Stimulated activated effector memory CD8-positive, alpha-beta T cell treated with anti-CD3 and anti-CD28 coated beads, Interleukin-12 subunit alpha, Interleukin-12 subunit beta, amount 100 ng/mL, for 72 hours (primary cell): ENCODE results near the gene PPP1R3C.

Experiments
- ATAC-seq: fragments of 150-1000 bp; cut with Tn5 transposase; 2 replicates; pipeline ENCODE4 v1.10.0; 2021
- DNase-seq, 2 donors: peaks; one replicate each; pipeline ENCODE4 v3.0.0; 2021 to 2022; ENCODE audit warnings: low spot score in 2 of 2
- H3K27ac Mint-ChIP-seq: one replicate; pipeline ENCODE4 v1.8.0; 2022; ENCODE audit warnings: mild to moderate bottlenecking, mixed read lengths
- H3K36me3 Mint-ChIP-seq: one replicate; pipeline ENCODE4 v1.8.0; 2022; ENCODE audit warnings: mild to moderate bottlenecking, mixed read lengths
- H3K4me1 Mint-ChIP-seq: one replicate; pipeline ENCODE4 v1.8.0; 2022; ENCODE audit warnings: mixed read lengths
- H3K4me3 Mint-ChIP-seq: one replicate; pipeline ENCODE4 v1.8.0; 2022; ENCODE audit warnings: mild to moderate bottlenecking, mixed read lengths
- H3K9me3 Mint-ChIP-seq: one replicate; pipeline ENCODE4 v1.8.0; 2022; ENCODE audit warnings: mixed read lengths

Gene PPP1R3C

DNA sequence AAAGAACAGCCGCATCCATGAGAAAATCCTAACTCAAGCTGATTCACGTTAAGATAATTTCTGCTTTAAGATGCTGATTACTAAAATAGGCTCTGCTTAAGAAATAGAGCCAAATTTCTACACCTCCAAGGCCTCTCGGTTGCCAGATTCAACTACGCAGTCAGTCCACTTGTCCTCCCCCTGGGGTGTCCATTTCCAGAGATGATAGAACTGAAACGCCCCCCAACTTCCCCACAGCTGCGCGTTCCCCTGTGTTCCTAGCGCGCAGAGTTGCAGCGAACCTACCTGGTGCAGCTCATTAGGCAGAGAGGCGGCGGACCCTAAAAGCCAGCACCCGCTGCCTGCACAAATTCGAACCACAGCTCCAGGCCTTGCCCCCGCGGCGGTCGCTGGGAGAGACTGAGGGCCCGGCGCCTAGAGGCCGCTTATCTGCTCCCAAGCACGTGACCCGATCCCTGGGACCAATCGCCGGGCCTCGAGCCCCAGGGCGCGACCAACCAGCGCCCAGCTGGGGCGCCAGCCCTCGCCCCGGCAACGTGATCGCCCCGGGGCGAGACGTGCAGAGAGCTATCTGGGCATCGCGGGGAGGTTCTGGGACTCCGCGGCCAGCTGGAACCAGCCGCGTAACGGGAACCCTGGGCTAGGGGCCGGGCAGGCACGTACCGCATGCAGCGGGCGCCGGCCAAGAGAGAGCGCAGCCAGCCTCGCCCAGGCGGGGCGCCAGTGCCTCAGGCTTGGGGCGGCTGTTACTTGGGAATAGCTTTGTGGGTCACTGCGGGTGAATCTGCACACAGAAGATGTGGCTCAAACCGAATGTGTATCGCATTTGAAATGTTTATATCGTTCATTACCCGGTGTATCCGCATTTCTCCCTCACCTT lies at the start of gene PPP1R3C:
PPP1R3C (minus strand) TSS at position 401 of the 880 bp plus-strand sequence; CDS start at position 299, 102 bp downstream.
- Mint-ChIP-seq H3K4me3 (peak within 1 kb of the TSS; percentile 61), H3K9me3 (no peaks in the 10 kb centered on the region), H3K27ac (no peak within 1 kb of the TSS), H3K4me1 (no peaks in the 10 kb centered on the region), H3K36me3 (no peaks in the 10 kb centered on the region)
- DNase-seq (peak; percentile 19 to 60), ATAC-seq (peak; percentile 85)

DNA sequence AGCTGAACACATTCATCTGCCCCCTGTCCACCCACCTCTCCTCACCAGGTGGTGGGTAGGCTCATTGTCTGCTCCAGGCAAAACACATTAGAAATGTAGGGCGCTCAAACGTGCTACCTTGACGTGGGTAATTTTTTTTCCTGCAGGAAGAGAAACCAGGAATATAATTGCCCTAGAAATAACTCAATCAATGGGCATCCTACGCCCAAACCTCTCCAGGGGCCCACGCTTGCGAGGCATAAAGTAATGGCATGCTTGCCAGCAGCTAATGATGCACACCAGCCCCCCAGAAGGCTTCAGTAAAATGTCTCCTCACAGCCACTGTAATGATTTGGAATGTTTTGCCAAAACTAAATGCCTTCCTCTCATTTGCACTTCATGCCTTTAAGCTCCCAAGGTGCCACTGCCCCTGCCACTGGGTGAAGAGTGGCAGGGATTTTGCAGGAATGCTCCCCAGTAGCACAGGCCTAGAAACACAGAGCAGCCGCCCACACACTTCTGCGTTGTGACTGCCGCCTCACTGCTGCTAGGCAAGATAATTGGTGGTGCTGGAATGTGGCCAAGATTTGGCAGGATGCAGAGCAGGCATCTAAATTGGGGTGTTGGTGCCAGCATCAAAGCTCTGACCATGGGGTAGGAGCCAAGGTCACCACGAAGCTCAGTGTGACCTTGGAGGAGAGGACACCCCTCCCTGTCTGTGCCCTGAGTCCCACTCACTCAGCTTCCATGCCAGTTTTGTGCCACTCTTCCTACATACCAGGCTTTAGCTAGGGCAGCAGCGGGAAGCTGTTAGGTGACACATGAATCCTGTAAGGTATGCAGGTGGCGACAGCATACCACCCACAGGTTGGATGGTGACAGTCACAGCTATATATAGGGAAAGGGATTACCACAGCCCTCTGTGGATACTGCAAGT lies 48.7 kb upstream of the PPP1R3C start:
- H3K4me1 Mint-ChIP-seq: no peaks in the 10 kb centered on the region
- no peaks in the 10 kb centered on the region for H3K36me3 Mint-ChIP-seq
- no peak overlapping the region for H3K4me3 Mint-ChIP-seq
- no peak for ATAC-seq
- H3K9me3 Mint-ChIP-seq: no peaks in the 10 kb centered on the region
- no peak for DNase-seq
- H3K27ac Mint-ChIP-seq: no peak overlapping the region

DNA sequence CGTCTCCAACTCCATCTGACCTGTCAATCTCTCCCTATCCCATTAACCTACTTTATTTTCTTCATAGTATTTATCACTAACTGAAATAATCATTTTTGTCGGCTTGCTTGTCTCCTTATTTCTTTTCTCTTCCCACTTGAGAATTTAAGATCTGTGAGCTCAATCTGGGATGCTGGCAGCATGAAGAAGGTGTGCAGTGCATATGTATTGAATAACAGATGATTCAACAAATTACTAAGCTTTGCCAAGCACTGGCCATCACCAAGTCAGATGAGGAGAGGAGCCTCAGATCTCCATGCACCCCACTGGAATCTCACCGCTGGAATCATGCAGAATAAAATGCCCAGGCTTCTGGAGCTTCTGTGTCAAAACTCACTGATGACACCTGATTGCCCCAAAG lies 47.6 kb upstream of the PPP1R3C start:
- no peak for DNase-seq
- Mint-ChIP-seq H3K36me3 (no peaks in the 10 kb centered on the region), H3K9me3 (no peaks in the 10 kb centered on the region), H3K27ac (no peak overlapping the region), H3K4me1 (no peaks in the 10 kb centered on the region), H3K4me3 (no peak overlapping the region)
- no peak for ATAC-seq

DNA sequence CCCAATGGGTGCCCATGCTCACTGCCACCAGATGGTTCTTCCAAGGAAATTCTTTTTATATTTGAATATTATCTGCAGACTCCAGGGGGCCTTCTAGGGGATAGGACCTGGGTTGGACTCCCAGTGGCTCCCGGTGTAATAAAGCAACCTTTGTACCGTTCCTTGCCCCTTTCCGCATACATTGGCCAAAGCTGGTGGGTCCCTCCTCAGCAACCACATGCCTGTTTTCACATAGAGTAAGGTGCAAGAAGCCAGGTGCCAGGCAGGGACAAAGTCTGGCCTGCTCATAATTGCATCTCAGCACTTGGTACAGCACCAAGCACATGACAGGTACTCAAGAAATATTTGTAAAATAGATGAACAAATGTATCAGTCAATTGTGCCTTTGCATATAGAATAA lies 46.4 kb upstream of the PPP1R3C start:
- H3K9me3 Mint-ChIP-seq: no peaks in the 10 kb centered on the region
- DNase-seq (no peak), ATAC-seq (no peak)
- H3K36me3 Mint-ChIP-seq: no peaks in the 10 kb centered on the region
- no peak overlapping the region for H3K4me3 Mint-ChIP-seq
- H3K27ac Mint-ChIP-seq: no peak overlapping the region
- H3K4me1 Mint-ChIP-seq: no peaks in the 10 kb centered on the region

DNA sequence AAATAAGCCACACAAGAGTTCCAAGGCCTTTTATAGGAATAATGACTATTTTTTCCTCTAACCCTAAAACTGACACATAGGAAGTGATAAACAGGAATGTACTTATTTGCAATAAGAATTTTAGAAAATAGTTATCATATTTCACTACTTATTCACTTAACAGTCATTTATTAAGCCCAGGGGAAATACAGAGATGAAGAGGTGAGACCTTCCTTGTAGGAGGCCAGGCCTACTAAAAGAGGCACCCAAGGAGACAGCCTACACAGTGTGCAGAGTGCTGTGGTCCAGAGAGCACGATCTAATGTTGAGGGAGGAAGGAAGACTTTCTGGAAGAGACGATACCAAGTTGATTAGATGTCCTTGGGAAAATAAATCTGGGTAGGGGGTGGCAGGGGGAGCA lies 45.0 kb upstream of the PPP1R3C start:
- no peak for DNase-seq
- Mint-ChIP-seq H3K36me3 (no peaks in the 10 kb centered on the region), H3K4me1 (no peaks in the 10 kb centered on the region), H3K9me3 (no peaks in the 10 kb centered on the region), H3K27ac (no peak overlapping the region), H3K4me3 (no peak overlapping the region)
- ATAC-seq: no peak

DNA sequence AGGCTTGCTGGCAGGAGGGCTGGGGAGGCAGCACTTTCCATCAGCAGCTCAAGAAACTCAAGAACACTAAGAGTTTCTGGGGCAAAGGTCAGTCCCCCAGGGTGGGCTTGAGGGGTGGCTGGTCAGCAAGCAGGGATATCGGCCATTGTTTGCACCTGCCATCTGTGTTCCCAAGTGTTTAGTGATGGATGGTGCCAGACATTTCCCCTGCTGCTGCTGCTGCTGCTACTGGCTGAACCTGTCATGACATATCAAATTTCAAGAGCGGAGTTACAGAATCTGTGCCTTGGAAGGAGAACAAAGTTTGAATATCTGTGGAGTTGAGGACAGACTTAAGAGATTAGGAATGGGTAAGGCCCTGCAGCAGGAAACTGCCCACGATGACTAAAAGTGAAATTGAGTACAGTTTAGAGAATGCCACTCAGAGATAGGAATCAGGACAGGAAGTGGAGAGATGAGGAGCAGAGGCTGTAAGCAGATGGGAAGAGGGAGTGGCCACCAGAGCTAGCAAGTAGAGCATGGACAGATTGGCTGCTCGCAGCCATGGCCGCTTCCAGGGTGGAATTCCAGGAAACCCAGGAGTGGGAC lies 39.2 kb upstream of the PPP1R3C start:
- DNase-seq: no peak
- H3K27ac Mint-ChIP-seq: no peak overlapping the region
- H3K36me3 Mint-ChIP-seq: no peaks in the 10 kb centered on the region
- no peak for ATAC-seq
- H3K9me3 Mint-ChIP-seq: no peaks in the 10 kb centered on the region
- no peak overlapping the region for H3K4me3 Mint-ChIP-seq
- H3K4me1 Mint-ChIP-seq: peaks cover 5% of the 10 kb centered on the region

DNA sequence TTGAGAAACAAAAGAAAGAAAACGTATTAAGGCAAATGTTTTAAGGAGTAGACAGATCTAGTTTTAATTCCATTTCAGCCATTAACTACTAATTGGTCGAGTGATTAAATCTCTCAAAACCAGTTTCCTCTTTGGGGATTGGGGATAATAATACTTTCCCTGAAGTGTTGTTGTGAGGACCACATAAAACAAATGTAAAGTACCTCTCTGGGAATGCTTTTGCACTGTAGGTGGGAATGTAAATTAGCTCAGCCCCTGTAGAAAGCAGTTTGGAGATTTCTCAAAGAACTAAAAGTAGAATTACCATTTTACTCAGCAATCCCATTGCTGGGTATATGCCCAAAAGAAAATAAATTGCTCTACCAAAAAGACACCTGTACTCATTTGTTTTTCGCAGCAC lies 36.0 kb upstream of the PPP1R3C start:
- ATAC-seq: no peak
- Mint-ChIP-seq H3K27ac (no peak overlapping the region), H3K36me3 (no peaks in the 10 kb centered on the region), H3K4me3 (no peak overlapping the region), H3K4me1 (peaks cover 5% of the 10 kb centered on the region), H3K9me3 (no peaks in the 10 kb centered on the region)
- DNase-seq: no peak

DNA sequence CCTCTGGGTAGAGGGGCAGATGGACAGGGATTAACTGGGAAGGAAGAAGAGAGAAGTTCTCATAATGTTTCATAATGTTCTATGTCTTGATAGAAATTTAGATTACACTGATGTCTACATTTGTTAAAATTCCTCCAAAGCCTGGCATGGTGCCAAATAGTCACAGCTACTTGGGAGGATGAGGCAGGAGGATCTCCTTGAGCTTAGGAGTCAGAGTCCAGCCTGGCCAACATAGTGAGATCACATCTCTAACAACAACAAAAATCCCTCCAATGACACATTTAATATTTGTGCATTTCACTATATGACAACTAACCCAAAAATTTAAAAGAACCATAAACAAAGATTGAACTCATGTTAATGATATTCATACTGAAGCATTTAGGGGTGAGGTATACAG lies 33.0 kb upstream of the PPP1R3C start:
- Mint-ChIP-seq H3K27ac (no peak overlapping the region), H3K36me3 (no peaks in the 10 kb centered on the region), H3K4me3 (no peak overlapping the region), H3K9me3 (no peaks in the 10 kb centered on the region), H3K4me1 (no peaks in the 10 kb centered on the region)
- no peak for ATAC-seq
- DNase-seq: no peak

DNA sequence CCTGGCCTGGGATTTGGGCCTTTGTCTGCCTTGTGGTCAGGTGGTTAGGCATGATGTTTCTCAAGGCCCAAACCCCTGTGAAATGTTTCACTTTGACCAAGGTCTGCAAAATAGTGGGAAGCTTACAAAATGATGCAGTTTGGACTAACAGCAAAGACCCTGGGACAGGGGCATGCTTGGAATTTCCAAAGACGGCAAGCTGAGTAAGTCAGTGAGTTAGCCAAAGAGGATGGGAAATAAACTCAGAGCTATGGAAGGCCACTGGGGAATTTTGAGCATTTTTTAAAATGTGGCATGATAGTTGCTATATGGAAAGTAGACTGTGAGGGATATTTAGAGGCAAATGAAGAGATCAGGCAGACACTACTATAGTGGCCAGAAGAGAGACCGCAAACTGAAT lies 31.6 kb upstream of the PPP1R3C start:
- no peak overlapping the region for H3K27ac Mint-ChIP-seq

DNA sequence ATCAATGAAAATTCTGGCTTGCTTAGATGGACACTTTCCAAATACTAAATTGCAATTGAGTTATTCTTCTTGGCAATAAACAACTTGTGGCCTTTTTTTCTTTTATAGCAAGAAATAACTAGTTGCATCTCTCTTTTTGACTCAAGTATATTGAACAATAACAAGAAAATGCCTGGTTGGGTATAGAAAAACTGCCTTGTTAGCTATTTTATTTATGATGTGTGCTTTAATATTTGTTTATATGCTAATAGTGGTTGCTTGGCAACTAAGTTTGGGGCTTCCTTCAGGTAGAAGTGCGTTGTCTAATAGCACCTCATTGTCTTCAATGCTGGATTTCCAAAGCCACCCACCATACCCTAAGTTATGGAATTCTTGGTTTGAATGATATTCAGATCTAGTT lies 30.1 kb upstream of the PPP1R3C start:
- Mint-ChIP-seq H3K27ac (no peak overlapping the region), H3K4me3 (no peak overlapping the region), H3K9me3 (no peaks in the 10 kb centered on the region), H3K36me3 (no peaks in the 10 kb centered on the region), H3K4me1 (no peaks in the 10 kb centered on the region)
- DNase-seq: no peak
- no peak for ATAC-seq

More for the DNA sequence above, 31.6 kb upstream of the PPP1R3C start:
- ATAC-seq (no peak), DNase-seq (no peak)
- H3K9me3 Mint-ChIP-seq: no peaks in the 10 kb centered on the region
- no peaks in the 10 kb centered on the region for H3K36me3 Mint-ChIP-seq
- no peaks in the 10 kb centered on the region for H3K4me1 Mint-ChIP-seq
- no peak overlapping the region for H3K4me3 Mint-ChIP-seq

DNA sequence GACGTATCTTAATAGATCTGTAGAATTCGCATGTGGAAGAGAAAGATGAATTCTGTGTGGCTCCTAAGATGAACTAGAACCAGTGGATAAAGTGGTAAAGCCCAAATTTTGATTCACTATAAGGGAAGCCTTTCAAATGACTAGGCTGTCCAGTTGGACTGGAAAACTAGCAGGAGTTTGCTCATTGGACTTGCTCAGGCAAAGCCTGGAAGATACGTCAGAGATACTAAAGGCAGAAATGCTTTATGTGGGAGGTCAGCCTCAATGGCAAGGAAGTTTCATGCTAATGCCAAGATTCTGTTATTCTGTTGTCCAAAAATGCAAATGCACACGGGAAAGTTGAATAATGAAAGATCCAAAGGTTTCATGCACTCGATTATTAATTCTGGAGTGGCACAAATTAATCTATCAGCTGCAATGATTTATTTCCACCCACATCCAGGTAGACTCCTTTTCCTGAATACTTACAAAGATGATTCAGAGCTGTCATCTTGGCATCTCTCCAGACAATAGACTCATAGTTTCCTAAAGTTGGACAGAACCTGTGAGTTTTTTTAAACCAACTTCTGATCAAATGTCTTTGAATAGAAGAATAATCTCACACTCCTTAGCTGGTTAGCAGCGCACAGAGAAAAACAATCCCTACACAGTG lies 20.5 kb upstream of the PPP1R3C start:
- no peak overlapping the region for H3K4me3 Mint-ChIP-seq
- no peak for ATAC-seq
- no peaks in the 10 kb centered on the region for H3K9me3 Mint-ChIP-seq
- no peak for DNase-seq
- H3K27ac Mint-ChIP-seq: no peak overlapping the region
- H3K4me1 Mint-ChIP-seq: no peaks in the 10 kb centered on the region
- H3K36me3 Mint-ChIP-seq: no peaks in the 10 kb centered on the region

DNA sequence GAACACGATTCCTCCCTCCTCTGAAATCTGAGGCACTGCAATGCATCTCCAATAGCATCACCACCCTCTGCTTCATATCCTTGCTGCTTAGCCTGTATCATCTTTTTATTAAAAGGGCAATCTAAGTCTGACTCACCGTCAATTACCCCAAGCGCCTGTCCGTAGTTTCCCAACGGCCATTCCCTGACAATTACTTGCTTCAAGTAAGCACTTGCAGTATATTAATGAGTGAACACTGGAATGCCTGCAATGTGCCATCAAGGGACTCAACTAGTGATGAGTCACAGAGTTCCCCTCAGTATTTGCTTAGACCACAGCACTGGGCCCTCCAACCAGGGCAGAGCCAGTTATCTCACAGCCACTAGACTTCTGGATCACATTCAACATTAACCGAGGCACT lies 19.5 kb upstream of the PPP1R3C start:
- H3K4me3 Mint-ChIP-seq: no peak overlapping the region
- ATAC-seq: no peak
- no peaks in the 10 kb centered on the region for H3K4me1 Mint-ChIP-seq
- no peaks in the 10 kb centered on the region for H3K9me3 Mint-ChIP-seq
- DNase-seq: no peak
- H3K27ac Mint-ChIP-seq: no peak overlapping the region
- no peaks in the 10 kb centered on the region for H3K36me3 Mint-ChIP-seq

DNA sequence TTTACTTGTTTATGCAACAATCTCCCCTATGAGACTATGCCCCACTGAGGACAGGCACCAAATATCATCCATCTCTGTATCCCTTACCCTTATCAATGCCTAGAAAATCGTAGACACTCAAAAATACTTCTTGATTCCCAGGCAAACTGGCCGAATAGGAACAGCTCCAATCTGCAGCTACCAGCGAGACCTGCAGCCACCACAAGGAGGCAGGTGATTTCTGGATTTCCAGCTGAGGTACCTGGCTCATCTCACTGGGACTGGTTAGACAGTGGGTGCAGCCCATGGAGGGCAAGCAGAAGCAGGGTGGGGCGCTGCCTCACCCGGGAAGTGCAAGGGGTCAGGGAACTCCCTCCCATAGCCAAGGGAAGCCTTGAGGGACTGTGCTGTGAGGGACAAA lies 10.8 kb upstream of the PPP1R3C start:
- Mint-ChIP-seq H3K4me3 (no peak overlapping the region), H3K4me1 (no peaks in the 10 kb centered on the region), H3K9me3 (no peaks in the 10 kb centered on the region), H3K36me3 (no peaks in the 10 kb centered on the region), H3K27ac (no peak overlapping the region)
- DNase-seq: no peak
- ATAC-seq: no peak

DNA sequence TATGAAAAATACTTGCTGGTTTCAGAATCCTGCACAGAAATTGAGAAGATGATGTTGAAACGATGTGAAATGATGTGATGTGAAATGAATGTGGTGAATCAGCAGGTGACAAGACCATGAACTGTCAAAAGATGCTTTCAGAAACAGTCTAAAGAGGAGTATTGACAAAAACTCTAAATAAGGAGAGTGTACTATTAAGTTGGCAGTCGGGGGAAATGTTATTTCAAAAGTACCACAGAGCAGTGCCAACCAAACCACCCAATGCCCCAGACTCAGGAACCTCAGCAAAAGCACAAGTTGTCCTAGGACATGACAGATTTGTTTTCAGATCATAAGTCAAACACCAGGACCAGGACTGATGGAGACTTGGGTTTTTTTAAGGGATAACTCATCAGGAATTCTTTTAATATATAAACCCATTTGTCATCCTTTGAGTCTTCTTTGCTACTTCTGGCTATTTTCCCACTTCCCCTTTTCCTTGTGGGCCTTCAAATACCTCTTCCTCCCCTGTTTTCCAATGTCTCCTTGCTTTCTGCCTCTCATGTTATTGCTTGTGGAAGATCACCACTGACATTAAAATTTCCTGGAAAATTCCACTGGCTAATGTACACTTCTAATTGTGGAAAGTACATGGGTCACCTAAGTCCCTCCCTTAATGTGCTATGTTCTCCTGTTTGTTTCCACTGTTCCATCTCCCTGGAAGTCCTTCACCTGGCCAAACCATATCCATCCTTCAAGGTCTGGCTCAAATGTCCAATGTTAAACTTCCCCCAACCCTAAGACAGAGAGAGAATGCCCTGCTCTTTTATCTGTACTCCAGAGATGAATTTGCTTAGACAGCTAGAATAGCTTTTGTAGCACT lies 10.2 kb upstream of the PPP1R3C start:
- no peaks in the 10 kb centered on the region for H3K4me1 Mint-ChIP-seq
- DNase-seq (no peak), ATAC-seq (peak; percentile 63)
- H3K4me3 Mint-ChIP-seq: no peak overlapping the region
- H3K27ac Mint-ChIP-seq: no peak overlapping the region
- H3K9me3 Mint-ChIP-seq: no peaks in the 10 kb centered on the region
- H3K36me3 Mint-ChIP-seq: no peaks in the 10 kb centered on the region
